ENCODE data around the gene PRRC2B. TPM values are rescaled to one million over a fixed set of nuclear protein-coding genes. Genes with fewer than 3 reads are reported as not detected.

PRRC2B gene
- total and polyA plus RNA-seq, 8 donors, result 26.3 to 251 (median 71.8) TPM

- Histone ChIP-seq H3K9me3 (no peaks in the 10 kb centered on the region), H3K27me3 (no peaks in the 10 kb centered on the region), H3K4me1 (no peaks in the 10 kb centered on the region), H3K27ac (no peak overlapping the region), H3K4me3 (no peak overlapping the region), H3K36me3 (peaks cover 93 to 100% (median 100%) of the 10 kb centered on the region in 4 donors)
- 93 to 97% (median 94%) methylated on average over 9 of the region's 9 CpGs for WGBS, 5 donors
- TF ChIP-seq EP300 (IDR thresholded peaks at IDR 0.05), result no peak
- no peak for TF ChIP-seq POLR2A (IDR thresholded peaks at IDR 0.05)
- no peak for TF ChIP-seq POLR2AphosphoS5 (IDR thresholded peaks at IDR 0.05)
- TF ChIP-seq CTCF (IDR thresholded peaks at IDR 0.05), result no peak
- intact Hi-C loops (cut with DNase I; ENCODE audit: low total_unique reads), result no loop called here
- DNase-seq, result no peak
These were observed 79.5 kb downstream of the PRRC2B start for GRCh38 chr9:131473198-131473885.

GRCh38 chr9:131473891-131474290 is 80.0 kb downstream of the PRRC2B start:
- Histone ChIP-seq H3K9me3 (no peaks in the 10 kb centered on the region), H3K27ac (no peak overlapping the region), H3K4me1 (no peaks in the 10 kb centered on the region), H3K4me3 (no peak overlapping the region), H3K27me3 (no peaks in the 10 kb centered on the region), H3K36me3 (peaks cover 93 to 100% (median 100%) of the 10 kb centered on the region in 4 donors)
- intact Hi-C loops (cut with DNase I; ENCODE audit: low total_unique reads), result no loop called here
- TF ChIP-seq POLR2AphosphoS5 (IDR thresholded peaks at IDR 0.05), result no peak
- WGBS, 5 donors, result 77 to 87% (median 79%) methylated on average over 10 of the region's 10 CpGs
- no peak for DNase-seq

DNA sequence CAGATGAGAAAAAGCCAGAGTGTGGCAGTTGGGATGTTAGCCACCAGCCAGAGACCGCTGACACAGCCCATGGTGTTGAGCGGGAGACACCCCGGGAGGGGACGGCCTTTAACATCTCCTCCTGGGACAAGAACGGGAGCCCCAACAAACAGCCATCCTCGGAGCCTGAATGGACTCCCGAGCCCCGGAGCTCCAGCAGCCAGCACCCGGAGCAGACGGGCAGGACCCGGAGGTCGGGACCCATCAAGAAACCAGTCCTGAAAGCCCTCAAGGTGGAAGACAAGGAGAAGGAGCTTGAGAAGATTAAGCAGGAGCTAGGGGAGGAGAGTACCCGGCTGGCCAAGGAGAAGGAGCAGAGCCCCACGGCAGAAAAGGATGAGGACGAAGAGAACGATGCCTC is 80.8 kb downstream of the PRRC2B start:
- 84 to 92% (median 87%) methylated on average over 16 of the region's 16 CpGs for WGBS, 5 donors
- no peak overlapping the region for H3K27ac ChIP-seq
- H3K9me3 ChIP-seq, result no peaks in the 10 kb centered on the region
- TF ChIP-seq POLR2A (IDR thresholded peaks at IDR 0.05) (no peak), POLR2AphosphoS5 (IDR thresholded peaks at IDR 0.05) (no peak), CTCF (IDR thresholded peaks at IDR 0.05) (no peak), EP300 (IDR thresholded peaks at IDR 0.05) (no peak)
- no peaks in the 10 kb centered on the region for H3K4me1 ChIP-seq
- intact Hi-C loops (cut with DNase I; ENCODE audit: low total_unique reads), result no loop called here
- no peak overlapping the region for H3K4me3 ChIP-seq
- no peaks in the 10 kb centered on the region for H3K27me3 ChIP-seq
- peaks cover 93 to 100% (median 100%) of the 10 kb centered on the region in 4 donors for H3K36me3 ChIP-seq
- DNase-seq, result no peak

DNA sequence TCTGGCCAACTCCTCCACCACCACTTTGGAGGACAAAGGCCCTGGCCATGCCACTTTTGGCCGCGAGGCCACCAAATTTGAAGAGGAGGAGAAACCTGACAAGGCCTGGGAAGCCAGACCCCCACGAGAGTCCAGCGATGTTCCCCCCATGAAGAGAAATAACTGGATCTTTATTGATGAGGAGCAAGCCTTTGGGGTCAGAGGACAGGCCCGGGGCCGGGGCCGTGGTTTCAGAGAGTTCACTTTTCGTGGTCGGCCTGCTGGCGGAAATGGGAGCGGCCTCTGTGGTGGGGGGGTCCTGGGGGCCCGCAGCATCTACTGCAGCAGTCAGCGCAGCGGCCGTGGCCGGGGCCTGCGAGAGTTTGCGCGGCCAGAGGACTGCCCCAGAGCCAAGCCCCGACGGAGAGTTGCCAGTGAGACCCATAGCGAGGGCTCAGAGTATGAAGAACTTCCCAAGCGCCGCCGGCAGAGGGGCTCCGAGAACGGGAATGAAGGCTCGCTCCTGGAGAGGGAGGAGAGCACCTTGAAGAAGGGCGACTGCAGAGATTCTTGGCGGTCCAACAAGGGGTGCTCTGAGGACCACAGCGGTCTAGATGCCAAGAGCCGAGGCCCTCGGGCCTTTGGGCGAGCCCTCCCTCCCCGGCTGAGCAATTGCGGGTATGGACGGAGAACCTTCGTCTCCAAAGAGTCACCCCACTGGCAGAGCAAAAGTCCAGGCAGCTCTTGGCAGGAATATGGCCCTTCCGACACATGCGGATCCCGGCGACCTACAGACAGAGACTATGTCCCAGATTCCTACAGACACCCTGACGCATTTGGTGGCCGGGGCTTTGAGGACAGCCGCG is 81.4 kb downstream of the PRRC2B start:
- no peak overlapping the region for H3K4me3 ChIP-seq
- TF ChIP-seq EP300 (IDR thresholded peaks at IDR 0.05) (no peak), CTCF (IDR thresholded peaks at IDR 0.05) (no peak), POLR2A (IDR thresholded peaks at IDR 0.05) (no peak), POLR2AphosphoS5 (IDR thresholded peaks at IDR 0.05) (no peak)
- no peak overlapping the region for H3K27ac ChIP-seq
- intact Hi-C loops (cut with DNase I; ENCODE audit: low total_unique reads), result no loop called here
- no peak for DNase-seq
- H3K36me3 ChIP-seq, result peaks cover 93 to 100% (median 100%) of the 10 kb centered on the region in 4 donors
- no peaks in the 10 kb centered on the region for H3K4me1 ChIP-seq
- 91 to 94% (median 92%) methylated on average over 39 to 46 of the region's 46 CpGs for WGBS, 5 donors
- no peaks in the 10 kb centered on the region for H3K9me3 ChIP-seq
- no peaks in the 10 kb centered on the region for H3K27me3 ChIP-seq

All from stomach (tissue), 9 donors.